Lower leg skin (tissue), 3 donors: ENCODE data around the gene IL31.

Experiments used
- CTCF ChIP-seq, 3 donors: fragments of 450-650 bp; IDR thresholded peaks; one replicate each; pipeline ENCODE4 v1.5.1; 2016; ENCODE audit warnings: antibody characterized with exemption in 3 of 3, mild to moderate bottlenecking in 3 of 3, moderate library complexity in 2 of 3
- POLR2A ChIP-seq, 2 donors: fragments of 450-650 bp; IDR thresholded peaks; one replicate each; pipeline ENCODE4 v1.6.1; 2016 to 2017; ENCODE audit warnings: antibody characterized with exemption in 2 of 2, mild to moderate bottlenecking in 1 of 2, moderate library complexity in 1 of 2

GRCh38 chr12:122185494-122186082 is 11.6 kb upstream of the IL31 start:
- TF ChIP-seq CTCF (IDR thresholded peaks at IDR 0.05) (no peak), POLR2A (IDR thresholded peaks at IDR 0.05) (no peak)
